ENCODE data around the gene MPV17L. TPM values are rescaled to one million over a fixed set of nuclear protein-coding genes. Genes with fewer than 3 reads are reported as not detected.
"Not testable (repeated sequence)": the region's sequence is repeated elsewhere in the genome, so short reads cannot be mapped to it uniquely, and the experiment has no call there.

The MPV17L gene
- total RNA-seq, 5 donors from 2014 or later (not counting 1 experiment from before 2014, with no cell fraction given) = 0.09 to 0.19 (median 0.13) TPM; not detected in 2

- Mint-ChIP-seq H3K27ac (no peak overlapping the region), H3K4me1 (no peaks in the 10 kb centered on the region), H3K9me3 (no peaks in the 10 kb centered on the region), H3K36me3 (no peaks in the 10 kb centered on the region), H3K4me3 (no peak overlapping the region), H3K27me3 (no peaks in the 10 kb centered on the region)
- 87% methylated on average over 3 of the region's 4 CpGs for WGBS (ENCODE audit: insufficient coverage)
- H3K9me3 ChIP-seq = no peaks in the 10 kb centered on the region
- H3K27ac ChIP-seq (ENCODE audit: low read length) = no peak overlapping the region
- ChIA-PET CTCF (no interaction called here), POLR2A (no interaction called here)
- H3K4me1 ChIP-seq (ENCODE audit: control insufficient read depth in 1 of 2, extremely low read depth in 1 of 2, insufficient read depth in 2 of 2, low read length in 2 of 2) = no peaks in the 10 kb centered on the region
- no peaks in the 10 kb centered on the region for H3K27me3 ChIP-seq (replicated peaks in 1 of 2; ENCODE audit: control insufficient read depth in 2 of 2, extremely low read depth in 1 of 2, insufficient read depth in 2 of 2, low read length in 1 of 2)
- ATAC-seq (replicated peaks in 1 of 4) = no peak
- no peak for DNase-seq
- H3K36me3 ChIP-seq (ENCODE audit: control insufficient read depth in 2 of 2, extremely low read depth in 1 of 2, insufficient read depth in 1 of 2, low read length in 1 of 2) = no peaks in the 10 kb centered on the region
- H3K4me3 ChIP-seq (ENCODE audit: control insufficient read depth in 1 of 2, extremely low read depth in 1 of 2, low read length in 1 of 2) = no peak overlapping the region
These were observed 9.2 kb downstream of the MPV17L start for GRCh38 chr16:15404792-15405191.

- H3K4me1 Mint-ChIP-seq; ATAC-seq (replicated peaks in 1 of 4); CTCF ChIA-PET; H3K9me3 ChIP-seq; H3K36me3 Mint-ChIP-seq; DNase-seq; H3K27me3 ChIP-seq (replicated peaks in 1 of 2; ENCODE audit: control insufficient read depth in 2 of 2, extremely low read depth in 1 of 2, insufficient read depth in 2 of 2, low read length in 1 of 2); H3K4me1 ChIP-seq (ENCODE audit: control insufficient read depth in 1 of 2, extremely low read depth in 1 of 2, insufficient read depth in 2 of 2, low read length in 2 of 2); H3K4me3 ChIP-seq (ENCODE audit: control insufficient read depth in 1 of 2, extremely low read depth in 1 of 2, low read length in 1 of 2); H3K4me3 Mint-ChIP-seq; H3K27me3 Mint-ChIP-seq; H3K27ac ChIP-seq (ENCODE audit: low read length); H3K9me3 Mint-ChIP-seq; H3K27ac Mint-ChIP-seq; POLR2A ChIA-PET; H3K36me3 ChIP-seq (ENCODE audit: control insufficient read depth in 2 of 2, extremely low read depth in 1 of 2, insufficient read depth in 1 of 2, low read length in 1 of 2): not testable (repeated sequence)
- 95% methylated on average over 3 of the region's 4 CpGs for WGBS (ENCODE audit: insufficient coverage)
These were observed 12.2 kb downstream of the MPV17L start for GRCh38 chr16:15407756-15408155.

GRCh38 chr16:15409476-15409875 lies 13.9 kb downstream of the MPV17L start:
- 100% methylated on average over 4 of the region's 6 CpGs for WGBS (ENCODE audit: insufficient coverage)
- DNase-seq, H3K36me3 Mint-ChIP-seq: not testable (repeated sequence)

GRCh38 chr16:15415511-15415985 lies 20.0 kb downstream of the MPV17L start:
- H3K9me3 Mint-ChIP-seq = no peaks in the 10 kb centered on the region
- peaks cover 0 to 3% of the 10 kb centered on the region in 2 donors for H3K27me3 Mint-ChIP-seq
- POLR2A ChIA-PET = no interaction called here

More at GRCh38 chr16:15409476-15409875, 13.9 kb downstream of the MPV17L start:
- H3K4me3 Mint-ChIP-seq; H3K27ac Mint-ChIP-seq; H3K4me1 ChIP-seq (ENCODE audit: control insufficient read depth in 1 of 2, extremely low read depth in 1 of 2, insufficient read depth in 2 of 2, low read length in 2 of 2); H3K27me3 ChIP-seq (replicated peaks in 1 of 2; ENCODE audit: control insufficient read depth in 2 of 2, extremely low read depth in 1 of 2, insufficient read depth in 2 of 2, low read length in 1 of 2); H3K4me1 Mint-ChIP-seq; H3K36me3 ChIP-seq (ENCODE audit: control insufficient read depth in 2 of 2, extremely low read depth in 1 of 2, insufficient read depth in 1 of 2, low read length in 1 of 2); POLR2A ChIA-PET; H3K9me3 ChIP-seq; H3K27ac ChIP-seq (ENCODE audit: low read length); CTCF ChIA-PET; ATAC-seq (replicated peaks in 1 of 4); H3K27me3 Mint-ChIP-seq; H3K9me3 Mint-ChIP-seq; H3K4me3 ChIP-seq (ENCODE audit: control insufficient read depth in 1 of 2, extremely low read depth in 1 of 2, low read length in 1 of 2): not testable (repeated sequence)

GRCh38 chr16:15417197-15417596 lies 21.6 kb downstream of the MPV17L start:
- Histone ChIP-seq H3K36me3 (ENCODE audit: control insufficient read depth in 2 of 2, extremely low read depth in 1 of 2, insufficient read depth in 1 of 2, low read length in 1 of 2) (no peaks in the 10 kb centered on the region), H3K9me3 (no peaks in the 10 kb centered on the region), H3K4me3 (ENCODE audit: control insufficient read depth in 1 of 2, extremely low read depth in 1 of 2, low read length in 1 of 2) (no peak overlapping the region), H3K4me1 (ENCODE audit: control insufficient read depth in 1 of 2, extremely low read depth in 1 of 2, insufficient read depth in 2 of 2, low read length in 2 of 2) (no peaks in the 10 kb centered on the region), H3K27ac (ENCODE audit: low read length) (no peak overlapping the region), H3K27me3 (replicated peaks in 1 of 2; ENCODE audit: control insufficient read depth in 2 of 2, extremely low read depth in 1 of 2, insufficient read depth in 2 of 2, low read length in 1 of 2) (no peaks in the 10 kb centered on the region)
- Mint-ChIP-seq H3K4me3 (no peak overlapping the region), H3K27ac (no peak overlapping the region), H3K4me1 (no peaks in the 10 kb centered on the region), H3K36me3 (no peaks in the 10 kb centered on the region), H3K27me3 (peaks cover 5% of the 10 kb centered on the region in 2 donors), H3K9me3 (no peaks in the 10 kb centered on the region)
- no peak for ATAC-seq (replicated peaks in 1 of 4)
- ChIA-PET CTCF (no interaction called here), POLR2A (no interaction called here)
- DNase-seq = no peak
- 80% methylated on average over 1 of the region's 2 CpGs for WGBS (ENCODE audit: insufficient coverage)

More at GRCh38 chr16:15415511-15415985, 20.0 kb downstream of the MPV17L start:
- CTCF ChIA-PET = no interaction called here
- ATAC-seq (replicated peaks in 1 of 4) = no peak
- H3K27ac Mint-ChIP-seq = no peak overlapping the region
- DNase-seq = no peak
- Histone ChIP-seq H3K9me3 (no peaks in the 10 kb centered on the region), H3K27me3 (replicated peaks in 1 of 2; ENCODE audit: control insufficient read depth in 2 of 2, extremely low read depth in 1 of 2, insufficient read depth in 2 of 2, low read length in 1 of 2) (no peaks in the 10 kb centered on the region), H3K4me3 (ENCODE audit: control insufficient read depth in 1 of 2, extremely low read depth in 1 of 2, low read length in 1 of 2) (no peak overlapping the region), H3K27ac (ENCODE audit: low read length) (no peak overlapping the region), H3K36me3 (ENCODE audit: control insufficient read depth in 2 of 2, extremely low read depth in 1 of 2, insufficient read depth in 1 of 2, low read length in 1 of 2) (no peaks in the 10 kb centered on the region), H3K4me1 (ENCODE audit: control insufficient read depth in 1 of 2, extremely low read depth in 1 of 2, insufficient read depth in 2 of 2, low read length in 2 of 2) (no peaks in the 10 kb centered on the region)
- H3K4me3 Mint-ChIP-seq = no peak overlapping the region
- H3K36me3 Mint-ChIP-seq = no peaks in the 10 kb centered on the region
- WGBS (ENCODE audit: insufficient coverage) = no CpG with 5 or more reads among the region's 3 CpGs
- H3K4me1 Mint-ChIP-seq = no peaks in the 10 kb centered on the region

GRCh38 chr16:15418206-15418605 lies 22.7 kb downstream of the MPV17L start:
- H3K9me3 Mint-ChIP-seq = no peaks in the 10 kb centered on the region
- CTCF ChIA-PET = no interaction called here
- Histone ChIP-seq H3K9me3 (no peaks in the 10 kb centered on the region), H3K4me1 (ENCODE audit: control insufficient read depth in 1 of 2, extremely low read depth in 1 of 2, insufficient read depth in 2 of 2, low read length in 2 of 2) (no peaks in the 10 kb centered on the region), H3K27me3 (replicated peaks in 1 of 2; ENCODE audit: control insufficient read depth in 2 of 2, extremely low read depth in 1 of 2, insufficient read depth in 2 of 2, low read length in 1 of 2) (no peaks in the 10 kb centered on the region), H3K27ac (ENCODE audit: low read length) (no peak overlapping the region), H3K36me3 (ENCODE audit: control insufficient read depth in 2 of 2, extremely low read depth in 1 of 2, insufficient read depth in 1 of 2, low read length in 1 of 2) (no peaks in the 10 kb centered on the region), H3K4me3 (ENCODE audit: control insufficient read depth in 1 of 2, extremely low read depth in 1 of 2, low read length in 1 of 2) (no peak overlapping the region)
- POLR2A ChIA-PET = no interaction called here
- H3K27ac Mint-ChIP-seq = no peak overlapping the region
- ATAC-seq (replicated peaks in 1 of 4) (no peak), DNase-seq (no peak)
- H3K4me3 Mint-ChIP-seq = no peak overlapping the region
- peaks cover 7 to 13% of the 10 kb centered on the region in 2 donors for H3K27me3 Mint-ChIP-seq
- no peaks in the 10 kb centered on the region for H3K36me3 Mint-ChIP-seq
- no peaks in the 10 kb centered on the region for H3K4me1 Mint-ChIP-seq
- WGBS (ENCODE audit: insufficient coverage) = 50% methylated on average over 1 of the region's 3 CpGs

- peaks cover 15 to 27% of the 10 kb centered on the region in 2 donors for H3K27me3 Mint-ChIP-seq
These were observed 26.1 kb downstream of the MPV17L start for GRCh38 chr16:15421696-15422095.

More at GRCh38 chr16:15421696-15422095, 26.1 kb downstream of the MPV17L start:
- H3K36me3 Mint-ChIP-seq; POLR2A ChIA-PET; H3K27me3 ChIP-seq (replicated peaks in 1 of 2; ENCODE audit: control insufficient read depth in 2 of 2, extremely low read depth in 1 of 2, insufficient read depth in 2 of 2, low read length in 1 of 2); H3K4me3 Mint-ChIP-seq; H3K27ac ChIP-seq (ENCODE audit: low read length); H3K9me3 Mint-ChIP-seq; H3K4me1 ChIP-seq (ENCODE audit: control insufficient read depth in 1 of 2, extremely low read depth in 1 of 2, insufficient read depth in 2 of 2, low read length in 2 of 2); H3K27ac Mint-ChIP-seq; ATAC-seq (replicated peaks in 1 of 4); CTCF ChIA-PET; H3K36me3 ChIP-seq (ENCODE audit: control insufficient read depth in 2 of 2, extremely low read depth in 1 of 2, insufficient read depth in 1 of 2, low read length in 1 of 2); H3K4me3 ChIP-seq (ENCODE audit: control insufficient read depth in 1 of 2, extremely low read depth in 1 of 2, low read length in 1 of 2); H3K4me1 Mint-ChIP-seq; H3K9me3 ChIP-seq; DNase-seq: not testable (repeated sequence)
- 60% methylated on average over 2 of the region's 5 CpGs for WGBS (ENCODE audit: insufficient coverage)

Data from T-cell (primary cell).